MG63 (cell line): Measurements from ENCODE around the gene RRP12. TPM values are rescaled to one million over a fixed set of nuclear protein-coding genes. Genes with fewer than 3 reads are reported as not detected.

Source experiments
- DNase-seq: peaks from one replicate; pipeline ENCODE4 v3.0.0-alpha.2; 2020
- H3K27me3 ChIP-seq: fragments of 250-450 bp; sonication (Bioruptor Pico); 2 replicates; pipeline ENCODE4 v1.5.1; 2020; ENCODE audit warnings: mild to moderate bottlenecking, moderate library complexity
- H3K36me3 ChIP-seq: fragments of 250-450 bp; sonication (Bioruptor Pico); 2 replicates; pipeline ENCODE4 v1.5.1; 2020; ENCODE audit warnings: mild to moderate bottlenecking, moderate library complexity
- H3K4me3 ChIP-seq: fragments of 250-450 bp; sonication (Bioruptor Pico); 2 replicates; pipeline ENCODE4 v1.5.1; 2020; ENCODE audit warnings: mild to moderate bottlenecking, moderate library complexity
- H3K9me3 ChIP-seq: fragments of 250-450 bp; sonication (Bioruptor Pico); 2 replicates; pipeline ENCODE4 v1.5.1; 2020; ENCODE audit warnings: mild to moderate bottlenecking, moderate library complexity
- total RNA-seq: library from RNA; depleted of rRNA; stranded (reverse); fragments of >200 nt; shearing (Covaris generic); gene quantifications from 2 replicates; pipeline ENCODE4 v1.2.3, GENCODE V29; 2014; ENCODE audit warnings: low replicate concordance; rRNA removed

RRP12 gene, protein sequence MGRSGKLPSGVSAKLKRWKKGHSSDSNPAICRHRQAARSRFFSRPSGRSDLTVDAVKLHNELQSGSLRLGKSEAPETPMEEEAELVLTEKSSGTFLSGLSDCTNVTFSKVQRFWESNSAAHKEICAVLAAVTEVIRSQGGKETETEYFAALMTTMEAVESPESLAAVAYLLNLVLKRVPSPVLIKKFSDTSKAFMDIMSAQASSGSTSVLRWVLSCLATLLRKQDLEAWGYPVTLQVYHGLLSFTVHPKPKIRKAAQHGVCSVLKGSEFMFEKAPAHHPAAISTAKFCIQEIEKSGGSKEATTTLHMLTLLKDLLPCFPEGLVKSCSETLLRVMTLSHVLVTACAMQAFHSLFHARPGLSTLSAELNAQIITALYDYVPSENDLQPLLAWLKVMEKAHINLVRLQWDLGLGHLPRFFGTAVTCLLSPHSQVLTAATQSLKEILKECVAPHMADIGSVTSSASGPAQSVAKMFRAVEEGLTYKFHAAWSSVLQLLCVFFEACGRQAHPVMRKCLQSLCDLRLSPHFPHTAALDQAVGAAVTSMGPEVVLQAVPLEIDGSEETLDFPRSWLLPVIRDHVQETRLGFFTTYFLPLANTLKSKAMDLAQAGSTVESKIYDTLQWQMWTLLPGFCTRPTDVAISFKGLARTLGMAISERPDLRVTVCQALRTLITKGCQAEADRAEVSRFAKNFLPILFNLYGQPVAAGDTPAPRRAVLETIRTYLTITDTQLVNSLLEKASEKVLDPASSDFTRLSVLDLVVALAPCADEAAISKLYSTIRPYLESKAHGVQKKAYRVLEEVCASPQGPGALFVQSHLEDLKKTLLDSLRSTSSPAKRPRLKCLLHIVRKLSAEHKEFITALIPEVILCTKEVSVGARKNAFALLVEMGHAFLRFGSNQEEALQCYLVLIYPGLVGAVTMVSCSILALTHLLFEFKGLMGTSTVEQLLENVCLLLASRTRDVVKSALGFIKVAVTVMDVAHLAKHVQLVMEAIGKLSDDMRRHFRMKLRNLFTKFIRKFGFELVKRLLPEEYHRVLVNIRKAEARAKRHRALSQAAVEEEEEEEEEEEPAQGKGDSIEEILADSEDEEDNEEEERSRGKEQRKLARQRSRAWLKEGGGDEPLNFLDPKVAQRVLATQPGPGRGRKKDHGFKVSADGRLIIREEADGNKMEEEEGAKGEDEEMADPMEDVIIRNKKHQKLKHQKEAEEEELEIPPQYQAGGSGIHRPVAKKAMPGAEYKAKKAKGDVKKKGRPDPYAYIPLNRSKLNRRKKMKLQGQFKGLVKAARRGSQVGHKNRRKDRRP (N-terminal part only)
- 19.0 and 34.7 TPM in 2 replicates for total RNA-seq

DNA sequence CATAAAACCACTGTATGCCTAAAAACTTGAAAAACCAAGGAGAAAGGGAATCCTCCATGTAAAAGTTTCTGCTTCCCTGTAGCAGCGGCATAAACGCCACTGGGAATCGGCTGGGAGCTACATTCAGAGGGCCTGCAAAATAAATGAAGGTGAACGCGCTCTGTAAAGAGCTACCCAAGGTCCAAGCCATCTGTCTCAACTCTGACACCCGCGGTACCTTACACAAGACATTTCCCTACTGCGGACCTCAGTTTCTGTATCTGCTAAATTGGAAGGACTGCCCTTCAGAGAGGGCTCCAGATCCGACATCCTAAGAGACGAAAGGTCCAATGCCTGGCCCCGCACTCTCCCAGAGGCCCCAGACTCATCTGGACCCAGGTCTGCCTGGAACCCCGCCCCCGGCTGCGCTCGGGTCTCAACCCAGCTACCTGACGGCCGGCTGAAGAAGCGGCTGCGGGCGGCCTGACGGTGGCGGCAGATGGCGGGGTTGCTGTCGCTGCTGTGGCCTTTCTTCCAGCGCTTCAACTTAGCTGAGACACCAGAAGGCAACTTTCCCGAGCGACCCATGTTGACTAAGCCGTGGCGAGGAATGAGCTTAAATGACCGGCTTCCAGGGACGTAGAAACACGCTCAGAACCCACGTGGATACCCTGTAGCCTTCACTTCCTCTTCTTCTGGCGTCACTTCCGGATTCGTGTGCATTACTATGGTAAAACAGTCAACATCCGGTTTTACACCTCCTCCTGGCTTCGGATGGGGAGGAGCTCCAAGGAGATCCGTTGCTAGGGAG, at the start of gene RRP12:
Gene RRP12 (minus strand): TSS at position 676 of the 790 bp plus-strand sequence. CDS start 109 bp downstream, at position 567.
- H3K9me3 ChIP-seq = no peaks in the 10 kb centered on the region
- H3K36me3 ChIP-seq = peaks cover 38% of the 10 kb centered on the region
- peak; percentile 91 for DNase-seq
- peak within 1 kb of the TSS; percentile 83 for H3K4me3 ChIP-seq
- H3K27me3 ChIP-seq = no peaks in the 10 kb centered on the region

DNA sequence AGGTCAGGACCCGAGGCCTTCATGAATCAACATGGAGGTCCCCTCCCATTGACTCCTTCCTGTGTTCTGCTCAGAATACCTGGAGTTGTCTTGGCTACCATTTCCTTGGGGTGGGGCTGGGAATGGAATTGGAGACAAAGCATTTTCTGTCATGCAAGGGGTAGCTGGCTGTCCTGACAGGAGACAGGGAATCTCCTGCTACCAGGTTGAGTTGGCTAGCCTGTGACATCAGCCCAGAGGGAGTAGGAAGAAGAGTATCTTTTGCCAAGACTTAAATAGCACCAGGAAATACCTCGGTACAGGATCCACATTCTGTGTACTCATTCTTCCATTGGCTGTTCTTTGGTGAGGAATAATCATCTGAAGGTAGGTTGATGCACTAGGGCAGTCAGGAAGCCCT, 49.7 kb upstream of the RRP12 start:
- DNase-seq = no peak
- Histone ChIP-seq H3K9me3 (no peaks in the 10 kb centered on the region), H3K4me3 (no peak overlapping the region), H3K27me3 (no peaks in the 10 kb centered on the region), H3K36me3 (peaks cover 47% of the 10 kb centered on the region)

DNA sequence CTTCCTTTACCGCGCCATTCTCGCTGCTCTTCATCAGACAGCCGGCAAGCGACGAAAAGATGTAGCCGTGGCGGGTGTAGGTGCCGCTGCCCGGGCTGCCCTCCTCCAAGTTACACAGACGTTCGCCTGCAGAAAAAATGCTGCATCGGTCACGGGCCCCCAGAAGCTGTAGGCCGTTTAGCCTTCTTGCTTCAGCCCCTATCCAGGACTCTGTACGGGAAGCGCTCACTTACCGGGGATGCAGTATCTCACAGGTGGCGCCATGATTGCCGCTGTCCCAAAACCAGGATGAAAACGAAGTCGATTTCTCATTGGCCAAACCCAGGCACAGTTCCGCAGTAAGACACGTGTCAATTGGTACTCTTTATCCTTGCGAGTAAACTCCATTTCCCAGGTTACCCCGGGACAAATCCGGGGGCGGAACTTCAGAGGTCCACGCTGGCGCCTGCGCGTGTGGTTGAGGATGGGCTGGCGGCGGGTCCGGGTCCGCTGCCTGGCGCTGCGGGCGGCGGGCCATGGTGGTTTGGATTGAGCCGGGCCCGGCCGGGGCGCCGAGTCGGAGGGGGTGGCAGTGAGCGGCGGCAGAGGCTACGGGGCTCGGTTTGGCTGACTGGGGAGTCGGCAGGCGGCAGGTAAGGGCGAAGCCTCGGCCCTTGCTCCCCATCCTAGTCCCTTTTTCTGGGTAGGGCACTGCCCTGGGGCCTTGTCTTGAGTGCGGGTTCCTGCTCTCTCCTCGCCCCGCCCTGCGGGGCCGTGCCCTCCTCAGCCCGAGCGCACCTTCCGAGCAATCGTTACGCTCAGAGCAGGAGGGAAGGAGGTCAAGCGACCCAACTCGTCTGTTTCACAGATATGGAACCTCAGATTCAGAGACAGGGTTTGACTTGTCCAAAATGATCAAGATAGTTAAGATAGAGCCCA, 44.8 kb upstream of the RRP12 start, which contains the start of the genes EXOSC1 and ZDHHC16:
Gene EXOSC1 (minus strand): TSS at position 285 of the 918 bp plus-strand sequence. CDS start 21 bp downstream, at position 264.
Gene ZDHHC16 (plus strand): TSS at position 454 of the 918 bp plus-strand sequence. CDS start 5,501 bp downstream, outside the sequence.
- H3K36me3 ChIP-seq = peaks cover 29% of the 10 kb centered on the region
- H3K9me3 ChIP-seq = no peaks in the 10 kb centered on the region
- H3K27me3 ChIP-seq = no peaks in the 10 kb centered on the region
- peak within 1 kb of the TSS; percentile 81 for H3K4me3 ChIP-seq
- DNase-seq = peak; percentile 95

DNA sequence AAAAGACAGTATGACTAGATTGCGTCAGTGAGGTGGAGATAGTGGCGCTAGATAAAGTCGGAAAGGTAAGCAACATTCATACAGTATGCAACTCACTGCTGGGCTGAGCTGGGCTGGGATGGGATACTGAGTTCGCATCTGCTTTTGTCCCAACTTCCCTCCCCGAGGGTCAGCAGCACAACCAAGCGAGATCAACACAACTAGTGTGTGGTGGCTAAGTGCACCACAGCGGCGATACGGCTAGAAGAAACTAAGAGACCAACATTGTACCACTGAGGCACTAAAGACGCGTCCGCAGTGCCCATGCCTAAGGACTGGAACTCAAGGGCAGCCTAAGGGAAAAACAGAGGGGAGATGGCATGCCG, 44.2 kb upstream of the RRP12 start:
- Histone ChIP-seq H3K9me3 (no peaks in the 10 kb centered on the region), H3K36me3 (peaks cover 33% of the 10 kb centered on the region), H3K4me3 (peak overlapping the region; percentile 81), H3K27me3 (no peaks in the 10 kb centered on the region)
- no peak for DNase-seq

DNA sequence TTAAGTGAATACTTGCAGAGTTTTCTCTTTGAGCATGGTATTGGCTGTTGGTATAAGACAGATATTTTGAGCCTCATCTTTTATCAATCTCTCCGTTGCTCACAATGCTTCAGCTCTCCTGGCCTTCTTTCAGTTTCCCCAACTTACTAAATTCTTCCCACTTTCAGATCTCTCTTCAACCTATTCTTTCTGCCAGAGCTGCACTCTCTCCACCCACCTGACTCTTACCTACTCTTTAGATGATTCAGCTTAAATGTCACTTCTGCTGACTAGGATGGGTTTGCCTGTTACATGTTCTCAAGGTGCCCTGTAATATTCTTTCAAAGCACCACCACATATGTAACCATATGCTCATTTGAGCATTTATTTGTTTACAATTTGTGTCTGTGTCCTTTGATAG, 43.1 kb upstream of the RRP12 start:
- no peaks in the 10 kb centered on the region for H3K9me3 ChIP-seq
- H3K4me3 ChIP-seq = no peak overlapping the region
- no peak for DNase-seq
- H3K27me3 ChIP-seq = no peaks in the 10 kb centered on the region
- H3K36me3 ChIP-seq = peaks cover 36% of the 10 kb centered on the region

DNA sequence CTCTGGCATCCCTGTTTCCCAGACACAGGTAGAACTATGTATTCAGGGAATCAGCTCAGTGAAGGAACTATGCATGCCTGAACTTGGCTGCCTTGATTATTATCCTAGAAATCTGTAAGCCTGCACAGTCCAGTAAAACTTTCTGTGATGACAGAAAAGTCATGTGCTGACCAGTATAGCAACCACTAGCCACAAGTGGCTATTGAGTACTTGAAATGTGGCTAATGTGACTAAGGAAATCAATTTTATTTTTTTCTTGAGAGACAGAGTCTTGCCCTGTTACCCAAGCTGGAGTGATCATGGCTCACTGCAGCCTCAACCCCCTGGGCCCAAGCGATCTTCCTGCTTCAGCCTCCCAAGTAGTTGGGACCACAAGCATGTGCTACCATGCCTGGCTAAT, 41.1 kb upstream of the RRP12 start:
- peaks cover 31% of the 10 kb centered on the region for H3K36me3 ChIP-seq
- no peak overlapping the region for H3K4me3 ChIP-seq
- DNase-seq = no peak
- no peaks in the 10 kb centered on the region for H3K9me3 ChIP-seq
- no peaks in the 10 kb centered on the region for H3K27me3 ChIP-seq

DNA sequence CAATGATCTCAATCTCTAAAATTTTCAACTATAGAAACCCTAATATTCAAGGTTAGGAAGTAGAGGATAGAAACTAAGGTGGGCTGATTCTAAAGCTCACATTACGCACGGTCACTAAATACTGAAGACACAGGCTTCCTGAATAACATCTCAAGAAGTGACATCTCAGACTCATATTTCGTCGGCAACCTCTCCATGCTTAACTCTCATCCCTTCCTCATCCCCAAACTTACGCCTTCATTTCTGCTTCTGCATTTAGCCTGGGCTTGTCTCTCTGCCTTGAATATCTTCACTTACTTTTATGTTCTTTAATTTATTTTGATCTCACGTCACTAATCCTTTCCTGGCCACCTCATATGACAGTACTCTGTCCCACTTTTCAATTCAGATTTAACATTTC, 34.1 kb upstream of the RRP12 start:
- no peaks in the 10 kb centered on the region for H3K27me3 ChIP-seq
- H3K36me3 ChIP-seq = peaks cover 54% of the 10 kb centered on the region
- H3K9me3 ChIP-seq = no peaks in the 10 kb centered on the region
- DNase-seq = no peak
- H3K4me3 ChIP-seq = no peak overlapping the region

DNA sequence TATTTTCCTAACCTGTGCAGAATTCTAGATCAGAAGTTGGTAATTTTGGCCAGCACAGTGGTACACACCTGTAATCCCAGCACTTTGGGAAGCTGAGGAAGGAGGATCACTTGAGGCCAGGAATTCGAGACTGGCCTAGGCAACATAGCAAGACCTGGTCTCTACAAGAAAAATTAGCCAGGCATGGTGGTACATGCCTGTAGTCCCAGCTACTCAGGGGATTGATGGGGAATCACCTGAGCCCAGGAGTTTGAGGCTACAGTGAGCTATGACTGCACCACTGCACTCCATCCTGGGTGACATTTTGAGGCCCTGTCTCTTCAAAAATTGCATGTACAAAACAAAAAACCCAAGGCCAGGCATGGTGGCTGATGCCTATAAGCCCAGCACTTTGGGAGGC, 33.4 kb upstream of the RRP12 start:
- Histone ChIP-seq H3K4me3 (no peak overlapping the region), H3K27me3 (no peaks in the 10 kb centered on the region), H3K36me3 (peaks cover 60% of the 10 kb centered on the region), H3K9me3 (no peaks in the 10 kb centered on the region)
- no peak for DNase-seq

DNA sequence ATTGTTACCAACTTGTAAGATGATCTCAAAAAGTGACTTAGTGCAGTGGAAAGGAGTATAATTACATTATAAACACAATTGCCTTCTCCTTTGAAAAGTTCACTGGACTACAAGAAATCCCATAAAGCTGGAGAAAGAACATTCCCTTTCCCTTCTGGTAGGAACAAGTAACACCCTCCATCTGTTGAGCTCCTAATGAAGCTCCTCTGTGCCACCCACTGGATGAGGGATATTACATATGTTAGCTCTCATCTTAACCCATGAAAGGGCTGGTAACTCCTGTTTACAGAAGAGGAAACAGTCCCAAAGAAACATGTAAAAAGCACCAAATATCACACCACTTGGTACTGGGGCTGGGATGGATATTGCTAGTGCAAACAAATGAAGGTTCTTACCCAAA, 32.9 kb upstream of the RRP12 start:
- no peak for DNase-seq
- Histone ChIP-seq H3K4me3 (no peak overlapping the region), H3K36me3 (peaks cover 62% of the 10 kb centered on the region)

DNA sequence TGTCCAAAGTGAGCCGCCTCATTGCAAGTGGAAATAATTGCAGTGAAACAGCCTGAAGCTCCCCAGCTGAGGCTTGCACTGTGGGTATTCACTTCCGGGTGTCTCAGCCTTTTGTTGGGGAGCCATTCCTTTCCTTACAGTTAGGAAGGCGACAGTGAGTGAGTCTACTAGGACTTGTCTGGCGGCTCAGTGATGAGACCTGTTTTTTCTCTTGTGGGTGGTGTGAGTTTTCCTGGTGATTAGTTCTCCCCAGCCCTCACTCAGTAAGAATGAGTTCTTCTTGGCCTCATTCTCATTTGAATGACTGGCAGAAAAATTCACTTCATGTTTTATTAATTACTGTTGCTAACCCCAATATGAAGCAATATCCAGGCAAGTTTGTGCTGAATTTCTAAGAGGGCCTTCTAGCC, 27.4 kb upstream of the RRP12 start:
- Histone ChIP-seq H3K9me3 (no peaks in the 10 kb centered on the region), H3K4me3 (peak overlapping the region; percentile 97), H3K36me3 (peaks cover 61% of the 10 kb centered on the region), H3K27me3 (no peaks in the 10 kb centered on the region)
- no peak for DNase-seq

More for the DNA sequence above, 32.9 kb upstream of the RRP12 start:
- Histone ChIP-seq H3K27me3 (no peaks in the 10 kb centered on the region), H3K9me3 (no peaks in the 10 kb centered on the region)

DNA sequence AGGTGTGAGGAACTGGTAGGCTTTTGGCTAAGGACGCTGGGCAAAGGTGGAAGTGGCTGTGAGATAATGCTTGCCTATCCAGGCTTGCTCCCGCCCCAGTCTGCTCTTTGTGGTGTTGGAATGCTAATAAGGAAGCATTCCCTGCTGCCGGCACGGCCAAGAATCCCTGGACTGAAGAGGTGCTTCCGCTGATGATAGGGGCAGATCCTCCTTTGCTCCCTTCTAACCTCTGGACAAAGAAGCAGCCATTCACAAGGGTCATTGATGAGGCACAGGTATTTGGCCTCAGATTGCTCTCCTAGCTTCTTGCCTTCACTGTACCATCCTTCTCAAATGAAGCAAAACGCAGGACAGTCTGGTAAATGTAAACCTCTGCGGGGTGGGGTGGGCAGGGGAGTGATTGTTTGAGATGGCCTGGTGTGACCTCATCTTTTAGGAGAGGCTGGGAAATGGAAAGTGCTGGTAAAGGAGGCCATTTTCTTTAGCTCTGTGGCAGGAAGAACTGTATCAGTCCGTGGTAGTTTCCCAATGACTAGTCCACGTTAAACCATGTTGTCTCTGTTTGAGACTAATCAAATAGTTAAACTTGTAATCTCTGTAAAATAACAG, 26.5 kb upstream of the RRP12 start:
- no peaks in the 10 kb centered on the region for H3K9me3 ChIP-seq
- peak overlapping the region; percentile 97 for H3K4me3 ChIP-seq
- peaks cover 57% of the 10 kb centered on the region for H3K36me3 ChIP-seq
- DNase-seq = peak; percentile 58
- no peaks in the 10 kb centered on the region for H3K27me3 ChIP-seq

DNA sequence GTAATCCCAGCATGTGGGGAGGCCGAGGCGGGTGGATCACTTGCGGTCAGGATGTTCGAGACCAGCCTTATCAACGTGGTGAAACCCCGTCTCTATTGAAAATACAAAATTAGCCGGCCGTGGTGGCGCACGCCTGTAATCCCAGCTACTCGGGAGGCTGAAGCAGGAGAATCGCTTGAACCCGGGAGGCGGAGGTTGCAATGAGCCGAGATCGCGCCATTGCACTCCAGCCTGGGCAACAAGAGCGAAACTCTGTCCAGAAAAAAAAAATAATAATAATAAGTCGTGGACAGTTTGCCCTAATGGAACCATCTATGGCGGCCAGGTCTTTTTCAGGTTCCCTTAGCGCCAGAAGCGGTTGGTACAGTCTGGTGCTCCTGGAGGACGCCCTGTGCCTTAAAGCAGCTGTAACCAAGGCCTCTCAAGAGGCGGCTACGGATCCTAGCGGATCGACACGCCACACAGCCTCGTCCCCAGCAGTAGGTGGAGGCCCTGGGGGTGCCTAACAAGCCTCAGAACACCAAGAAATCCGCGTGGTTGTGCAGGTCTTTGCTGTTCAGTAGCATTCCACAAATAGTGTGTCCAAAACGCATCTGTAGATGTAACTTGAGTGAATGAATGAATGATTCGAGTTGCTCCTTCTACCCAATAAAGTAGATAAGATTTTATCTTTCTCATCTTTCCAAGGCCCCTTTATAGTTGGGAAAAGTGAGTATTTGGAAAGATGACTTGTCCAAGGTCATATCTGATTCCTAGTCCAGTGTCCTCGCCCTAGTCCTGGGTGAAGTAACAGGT, 25.8 kb upstream of the RRP12 start:
- H3K4me3 ChIP-seq = peak overlapping the region; percentile 97
- H3K9me3 ChIP-seq = no peaks in the 10 kb centered on the region
- peaks cover 54% of the 10 kb centered on the region for H3K36me3 ChIP-seq
- no peak for DNase-seq
- H3K27me3 ChIP-seq = no peaks in the 10 kb centered on the region

DNA sequence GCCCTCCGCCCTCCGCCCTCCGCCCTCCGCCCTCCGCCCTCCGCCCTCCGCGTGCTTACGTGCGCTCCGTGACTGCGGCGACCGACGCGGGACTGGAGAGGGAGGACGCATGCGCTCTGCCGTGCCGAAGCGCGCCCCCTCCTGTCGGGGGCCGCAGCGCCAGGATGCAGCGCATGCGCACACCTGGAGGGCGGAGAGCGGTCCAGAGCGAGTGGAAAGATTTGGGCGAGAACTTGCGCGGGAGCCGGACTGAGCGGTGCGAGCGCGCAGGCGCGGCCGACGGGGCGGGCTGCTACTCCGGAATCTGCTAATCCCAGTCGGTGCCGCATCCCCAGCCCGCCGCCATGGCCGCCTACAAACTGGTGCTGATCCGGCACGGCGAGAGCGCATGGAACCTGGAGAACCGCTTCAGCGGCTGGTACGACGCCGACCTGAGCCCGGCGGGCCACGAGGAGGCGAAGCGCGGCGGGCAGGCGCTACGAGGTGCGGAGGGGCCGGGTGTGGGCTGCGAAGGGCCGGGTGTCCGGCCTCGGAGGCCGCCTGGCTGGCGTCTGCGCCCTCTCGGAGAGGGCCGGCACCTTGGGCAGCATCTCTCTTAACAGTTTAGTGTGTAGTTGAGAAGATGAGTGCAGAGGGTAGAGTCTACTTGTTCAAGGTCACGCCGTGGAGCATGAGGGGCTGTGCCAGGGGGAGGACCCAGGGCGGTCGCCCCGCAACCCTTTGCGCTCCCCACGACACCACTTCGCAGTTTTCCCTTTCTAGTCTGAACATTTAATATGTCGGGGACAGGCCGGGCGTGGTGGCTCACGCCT, 25.0 kb upstream of the RRP12 start, which contains the start of gene PGAM1:
Gene PGAM1 (plus strand): TSS at position 228 of the 812 bp plus-strand sequence. CDS start 117 bp downstream, at position 345.
- no peaks in the 10 kb centered on the region for H3K27me3 ChIP-seq
- H3K36me3 ChIP-seq = peaks cover 46% of the 10 kb centered on the region
- no peaks in the 10 kb centered on the region for H3K9me3 ChIP-seq
- DNase-seq = peak; percentile 93
- peak within 1 kb of the TSS; percentile 97 for H3K4me3 ChIP-seq
